Activated CD4-positive, CD25-positive, alpha-beta regulatory T cell treated with anti-CD3 and anti-CD28 coated beads, Interleukin-2, amount 50 U/mL, for 16 hours (primary cell): Measurements from ENCODE around the gene TP63.

Experiments used
- DNase-seq: peaks from one replicate; pipeline ENCODE4 v3.0.0-alpha.2; 2020; ENCODE audit warnings: low read depth, low spot score

The TP63 gene

GRCh38 chr3:189851682-189852081 lies 220.5 kb downstream of the TP63 start:
- no peak for DNase-seq

- DNase-seq, result no peak
Observed at GRCh38 chr3:189853906-189854305, 222.7 kb downstream of the TP63 start.

- no peak for DNase-seq
Observed at GRCh38 chr3:189860296-189860695, 229.1 kb downstream of the TP63 start.

DNA sequence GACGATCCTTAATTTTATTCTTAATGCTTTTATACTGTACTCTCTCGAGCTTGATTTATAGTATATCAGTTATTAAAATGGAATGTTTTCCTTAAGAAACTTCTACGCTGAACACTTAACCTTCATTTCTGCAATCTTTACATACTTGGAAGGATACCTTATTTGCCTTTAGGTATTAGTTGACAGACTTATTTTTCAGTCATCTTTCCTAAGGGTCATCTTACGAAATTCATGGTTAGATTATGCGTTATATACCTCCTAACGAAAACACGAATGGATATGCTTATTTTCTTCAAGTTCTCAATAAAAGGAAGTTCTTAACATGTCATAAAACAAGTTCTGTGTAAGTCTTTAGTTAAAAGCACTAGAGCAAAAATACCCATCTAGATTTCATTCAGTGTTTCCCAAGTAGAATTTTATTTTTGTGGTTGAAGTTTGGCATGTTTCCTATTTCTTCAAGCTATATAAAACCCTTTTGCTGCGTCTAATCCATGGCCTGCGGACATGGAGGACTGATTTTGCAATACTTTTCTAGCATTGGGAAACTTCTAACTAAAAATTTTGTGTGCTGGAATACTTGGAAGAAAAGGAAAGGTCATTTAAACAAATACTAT lies 231.3 kb downstream of the TP63 start:
- no peak for DNase-seq

GRCh38 chr3:189863031-189863430 lies 231.8 kb downstream of the TP63 start:
- no peak for DNase-seq

DNA sequence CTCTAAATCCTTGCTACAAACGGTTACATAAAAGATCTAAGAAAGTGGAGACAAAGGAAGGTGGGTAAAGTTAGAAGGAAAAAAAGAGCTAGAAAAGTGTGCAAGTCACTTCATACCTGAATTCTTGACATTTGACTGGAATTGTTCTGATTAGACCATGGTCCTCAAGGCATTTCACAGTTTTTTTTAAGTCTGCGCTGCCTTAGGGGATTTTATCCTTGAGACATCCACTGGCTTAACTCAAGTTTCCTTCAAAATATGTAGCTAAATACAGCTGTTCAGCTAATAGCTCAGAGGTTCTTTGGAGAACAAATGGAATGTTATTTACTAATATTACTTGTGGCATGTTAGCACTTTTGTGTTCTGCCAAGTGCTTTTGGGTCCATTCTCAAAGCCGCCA lies 236.9 kb downstream of the TP63 start:
- no peak for DNase-seq

DNA sequence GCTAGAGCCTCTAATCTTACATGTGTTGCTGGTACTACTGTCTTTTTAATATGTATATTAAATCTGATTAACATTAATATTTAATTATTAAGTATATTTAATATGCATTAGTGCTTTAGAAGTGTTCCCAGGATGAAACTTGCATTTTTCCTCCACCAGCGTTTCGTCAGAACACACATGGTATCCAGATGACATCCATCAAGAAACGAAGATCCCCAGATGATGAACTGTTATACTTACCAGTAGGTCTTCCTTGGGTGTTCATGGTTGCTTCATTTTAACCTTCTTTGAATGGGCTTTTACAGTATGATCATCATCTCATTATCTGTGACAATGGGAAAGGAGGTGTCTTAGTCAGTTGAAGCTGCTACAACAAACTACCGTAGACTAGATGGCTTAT lies 238.0 kb downstream of the TP63 start:
- DNase-seq, result no peak

GRCh38 chr3:189871418-189871817 lies 240.2 kb downstream of the TP63 start:
- DNase-seq, result no peak

DNA sequence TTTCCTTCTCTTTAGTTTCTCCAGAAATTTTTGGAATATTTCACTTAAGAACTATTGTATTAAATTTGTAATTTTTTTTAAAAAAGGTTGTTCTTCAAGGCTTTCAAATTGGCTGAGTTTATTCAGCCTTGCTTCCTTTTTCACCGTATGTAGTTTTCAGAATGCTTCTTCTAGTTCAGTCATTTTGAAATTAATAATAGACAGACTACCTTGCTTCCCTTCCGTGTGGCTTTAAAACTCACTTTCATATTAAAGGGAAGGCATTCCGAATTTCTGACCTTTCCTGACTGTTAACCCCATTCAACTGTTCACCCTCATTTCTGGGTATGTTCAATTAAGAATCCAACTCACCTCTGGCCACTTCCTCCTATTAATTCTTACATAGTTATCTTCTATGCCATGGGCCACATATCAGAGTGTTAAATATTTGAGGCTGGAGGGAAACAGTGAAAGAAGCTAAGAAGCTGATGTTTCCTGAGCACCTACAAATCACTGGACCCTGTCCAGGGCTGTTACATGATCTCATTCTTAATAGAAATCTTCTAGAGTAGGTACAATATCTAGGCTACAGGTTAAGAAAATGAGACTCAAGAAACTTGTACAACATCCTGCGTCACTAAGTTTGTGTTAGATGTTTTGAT lies 252.0 kb downstream of the TP63 start:
- no peak for DNase-seq

- DNase-seq, result no peak
Observed at GRCh38 chr3:189890496-189890895, 259.3 kb downstream of the TP63 start.

- no peak for DNase-seq
Observed at GRCh38 chr3:189896533-189896932, 265.3 kb downstream of the TP63 start.

- no peak for DNase-seq
Observed at GRCh38 chr3:189897406-189897805, 266.2 kb downstream of the TP63 start.

DNA sequence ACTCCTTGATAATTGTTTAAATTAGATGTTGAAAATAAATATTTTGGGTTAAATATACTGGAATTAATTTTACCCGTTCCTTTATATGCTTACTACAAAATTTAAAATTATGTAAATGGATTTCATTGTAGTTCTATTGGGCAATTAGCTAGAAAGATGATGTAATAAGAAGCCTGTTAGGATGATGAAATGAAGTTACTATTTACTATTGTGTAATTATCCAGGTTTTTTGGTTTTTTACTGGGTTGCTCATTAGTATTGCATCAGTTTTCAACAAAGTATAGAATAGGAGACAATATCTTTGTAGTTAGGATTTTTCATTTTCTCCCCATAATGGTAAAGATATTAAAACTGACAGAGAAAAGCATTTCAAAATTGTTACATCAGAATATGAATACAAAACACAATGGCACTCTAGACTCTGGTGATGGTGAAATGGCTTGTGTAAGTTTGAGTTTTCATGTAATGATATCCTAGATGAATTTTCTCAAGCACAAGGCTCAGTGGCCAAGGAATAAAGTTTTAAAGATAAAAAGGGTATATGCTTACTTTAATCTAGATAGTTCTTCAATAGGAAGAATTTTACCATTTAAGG lies 267.5 kb downstream of the TP63 start:
- DNase-seq, result no peak

GRCh38 chr3:189899186-189899585 lies 268.0 kb downstream of the TP63 start:
- no peak for DNase-seq

- DNase-seq, result no peak
Observed at GRCh38 chr3:189900578-189900977, 269.4 kb downstream of the TP63 start.

- DNase-seq, result no peak
Observed at GRCh38 chr3:189901481-189901880, 270.3 kb downstream of the TP63 start.

- no peak for DNase-seq
Observed at GRCh38 chr3:189902230-189903186, 271.3 kb downstream of the TP63 start.

DNA sequence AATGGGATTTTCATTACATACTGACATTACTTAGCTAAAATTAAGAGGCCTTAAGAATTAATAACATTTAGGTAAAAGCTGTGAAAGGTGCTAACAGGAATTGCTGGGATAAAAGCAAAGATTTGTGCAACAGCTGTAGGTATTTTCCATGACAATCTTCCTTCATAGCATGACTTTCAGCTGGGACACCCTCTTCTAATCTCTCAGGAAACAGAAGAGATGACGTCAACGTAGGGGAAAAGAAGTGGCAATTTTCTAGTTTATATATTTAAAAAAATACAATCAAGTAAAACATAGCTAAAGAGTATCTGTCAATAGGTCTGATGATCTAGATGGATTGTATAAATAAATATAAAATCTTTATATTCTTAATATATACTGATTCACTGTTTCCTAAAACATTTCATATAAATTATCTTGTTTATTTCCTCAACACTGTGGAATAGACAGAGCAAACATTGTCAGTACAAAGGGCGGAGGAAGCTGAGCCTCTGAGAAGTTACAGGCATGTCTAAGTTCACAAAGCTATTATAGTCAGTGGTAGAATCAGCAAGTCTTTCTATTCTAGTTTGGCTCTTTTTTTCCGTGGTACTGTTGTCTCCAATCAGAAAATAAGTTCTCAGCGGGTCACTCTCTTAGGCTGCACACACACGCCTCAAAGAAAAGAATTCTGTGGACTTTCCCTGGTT lies 272.5 kb downstream of the TP63 start:
- no peak for DNase-seq

DNA sequence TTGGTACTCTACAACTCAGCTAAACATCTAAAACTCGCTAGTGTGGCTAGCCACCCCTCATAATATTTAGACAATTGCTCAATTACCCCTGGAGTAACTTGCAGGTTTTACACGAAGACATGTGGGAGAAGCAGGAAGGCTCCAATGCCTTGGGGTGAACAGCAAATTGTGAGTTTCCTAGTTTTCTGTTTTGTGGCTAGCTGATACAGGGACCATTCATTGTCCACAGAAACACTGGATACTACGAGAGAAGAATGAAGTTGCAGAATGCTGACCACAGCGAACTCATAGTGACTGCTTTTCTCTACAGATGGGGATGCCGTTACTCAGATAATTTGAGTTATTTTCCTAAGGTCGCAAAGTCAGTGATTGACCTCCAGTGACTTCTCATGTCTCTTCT lies 276.6 kb downstream of the TP63 start:
- no peak for DNase-seq

GRCh38 chr3:189908646-189909045 lies 277.5 kb downstream of the TP63 start:
- DNase-seq, result no peak

DNA sequence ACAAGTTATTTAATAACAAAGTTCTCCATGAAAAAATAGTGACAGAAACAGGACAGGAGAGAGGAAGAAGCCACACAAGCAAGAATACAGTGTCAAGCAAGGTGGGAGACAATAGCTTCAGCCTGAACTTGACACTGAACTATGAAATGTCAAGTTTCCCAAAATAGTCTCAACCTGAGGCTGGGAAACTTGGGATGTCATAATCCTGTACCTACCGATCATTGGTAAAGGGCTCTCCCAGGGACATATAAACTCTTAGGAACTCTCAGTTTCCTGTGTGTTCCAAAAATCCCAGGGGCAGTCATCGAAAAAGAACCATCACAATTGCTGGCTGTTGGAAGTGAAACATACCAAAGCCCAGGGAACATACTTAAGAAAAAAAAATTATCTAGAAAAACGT lies 277.9 kb downstream of the TP63 start:
- no peak for DNase-seq

GRCh38 chr3:189909573-189909972 lies 278.4 kb downstream of the TP63 start:
- no peak for DNase-seq
